ENCODE measurements around the gene DNASE1L1.
A peak's percentile ranks its signal among the peaks of the same experiment; 100 is the strongest.

Gene DNASE1L1

GRCh38 chrX:154360155-154360713 is 48.8 kb downstream of the DNASE1L1 start:
- intact Hi-C loops (cut with DNase I): no loop called here
- DNase-seq: no peak

GRCh38 chrX:154359362-154360154 is 49.5 kb downstream of the DNASE1L1 start:
- intact Hi-C loops (cut with DNase I): no loop called here
- DNase-seq: no peak

- no peak for DNase-seq
- intact Hi-C loops (cut with DNase I): no loop called here
Measured at GRCh38 chrX:154358829-154359228, 50.2 kb downstream of the DNASE1L1 start.

- intact Hi-C loops (cut with DNase I): no loop called here
- DNase-seq: no peak
Measured at GRCh38 chrX:154358011-154358410, 51.0 kb downstream of the DNASE1L1 start.

GRCh38 chrX:154357205-154357604 is 51.8 kb downstream of the DNASE1L1 start:
- DNase-seq: no peak
- intact Hi-C loops (cut with DNase I): no loop called here

GRCh38 chrX:154356596-154356995 is 52.5 kb downstream of the DNASE1L1 start:
- intact Hi-C loops (cut with DNase I): no loop called here
- no peak for DNase-seq

GRCh38 chrX:154355776-154356140 is 53.3 kb downstream of the DNASE1L1 start:
- intact Hi-C loops (cut with DNase I): no loop called here
- DNase-seq: peak in 1 of 42 donors; percentile 6

- intact Hi-C loops (cut with DNase I): no loop called here
- DNase-seq: peak in 6 of 42 donors; percentile 6 to 57 (median 32)
Measured at GRCh38 chrX:154355094-154355775, 53.8 kb downstream of the DNASE1L1 start.

GRCh38 chrX:154354516-154354915 is 54.5 kb downstream of the DNASE1L1 start:
- intact Hi-C loops (cut with DNase I): no loop called here
- DNase-seq: no peak

- no peak for DNase-seq
- intact Hi-C loops (cut with DNase I): no loop called here
Measured at GRCh38 chrX:154354013-154354412, 55.0 kb downstream of the DNASE1L1 start.

GRCh38 chrX:154353172-154353843 is 55.7 kb downstream of the DNASE1L1 start:
- intact Hi-C loops (cut with DNase I): no loop called here

GRCh38 chrX:154352466-154352865 is 56.6 kb downstream of the DNASE1L1 start:
- no peak for DNase-seq
- intact Hi-C loops (cut with DNase I): no loop called here

More at GRCh38 chrX:154353172-154353843, 55.7 kb downstream of the DNASE1L1 start:
- DNase-seq: no peak

GRCh38 chrX:154352012-154352401 is 57.0 kb downstream of the DNASE1L1 start:
- intact Hi-C loops (cut with DNase I): no loop called here
- DNase-seq: no peak

Data from head of caudate nucleus (tissue), 42 donors.